Thymus (tissue), 11 donors: ENCODE measurements around the gene ESYT2. TPM values are rescaled to one million over a fixed set of nuclear protein-coding genes. Genes with fewer than 3 reads are reported as not detected.

Experiments
- DNase-seq, 9 donors: peaks; one replicate each; pipeline ENCODE4 v3.0.0-alpha.2; 2013; ENCODE audit warnings: low spot score in 9 of 9, low read depth in 6 of 9, missing footprints in 1 of 9
- H3K27ac ChIP-seq, 2 donors: one replicate each; pipeline ENCODE4 v1.5.1; 2013; ENCODE audit warnings: control low read depth in 1 of 2, low read depth in 1 of 2, low read length in 1 of 2, mild to moderate bottlenecking in 1 of 2, moderate library complexity in 1 of 2
- H3K27me3 ChIP-seq, 2 donors: one replicate each; pipeline ENCODE4 v1.5.1; 2013; ENCODE audit warnings: low read length in 1 of 2; ENCODE audit not compliant: control insufficient read depth in 2 of 2, insufficient read depth in 1 of 2
- H3K36me3 ChIP-seq, 2 donors: one replicate each; pipeline ENCODE4 v1.5.1; 2013; ENCODE audit warnings: low read length in 1 of 2, mild to moderate bottlenecking in 1 of 2, moderate library complexity in 1 of 2; ENCODE audit not compliant: control insufficient read depth in 2 of 2, insufficient read depth in 2 of 2
- H3K4me1 ChIP-seq, 2 donors: one replicate each; pipeline ENCODE4 v1.5.1; 2013; ENCODE audit warnings: low read length in 2 of 2; ENCODE audit not compliant: control insufficient read depth in 2 of 2, insufficient read depth in 2 of 2
- H3K4me3 ChIP-seq, 2 donors: one replicate each; pipeline ENCODE4 v1.5.1; 2013; ENCODE audit warnings: low read length in 2 of 2, control low read depth in 1 of 2, mild to moderate bottlenecking in 1 of 2
- H3K9me3 ChIP-seq, 2 donors: one replicate each; pipeline ENCODE4 v1.5.1; 2013; ENCODE audit warnings: low read length in 1 of 2, mild to moderate bottlenecking in 1 of 2; ENCODE audit not compliant: control insufficient read depth in 2 of 2, insufficient read depth in 1 of 2
- WGBS: extraction: QIAGEN DNeasy Blood & Tissue Kit; methylation state at CpG from one replicate; pipeline ENCODE4 v1.1.7; 2013; 5-methylcytosine and 5-hydroxymethylcytosine counted together
- polyA plus RNA-seq: library from polyadenylated mRNA; stranded (reverse); fragments of 200-250 nt; gene quantifications from one replicate; pipeline ENCODE4 v1.2.3, GENCODE V29; 2013
- total RNA-seq: library from RNA; stranded (reverse); fragments of 120-200 nt; gene quantifications from one replicate; pipeline ENCODE4 v1.2.4, GENCODE V29; 2013
- donor health status: healthy.

ESYT2 gene
- total and polyA plus RNA-seq, 2 donors: 35.7 to 66.2 TPM

DNA sequence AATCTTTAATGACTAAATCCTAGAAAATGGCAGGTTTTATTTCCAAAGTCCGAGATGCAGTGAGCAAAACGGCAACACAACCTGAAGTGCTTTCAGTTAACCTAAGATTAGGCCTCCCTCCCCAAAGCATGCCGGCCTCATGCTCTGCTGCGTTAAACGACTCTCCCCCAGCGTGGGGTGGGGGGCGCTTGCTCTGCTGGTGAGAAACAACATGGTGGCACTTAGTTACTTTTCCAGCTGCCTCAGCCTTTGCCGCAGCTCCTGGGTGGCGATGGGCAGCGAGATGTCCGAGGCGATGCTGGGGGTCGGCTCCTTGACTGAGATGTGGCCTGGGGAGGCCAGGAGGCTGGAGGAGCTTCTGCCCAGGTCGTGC, 88.0 kb downstream of the ESYT2 start:
- Histone ChIP-seq H3K4me1 (no peaks in the 10 kb centered on the region), H3K9me3 (no peaks in the 10 kb centered on the region), H3K4me3 (no peak overlapping the region), H3K27ac (no peak overlapping the region), H3K27me3 (no peaks in the 10 kb centered on the region), H3K36me3 (peaks cover 58 to 77% of the 10 kb centered on the region in 2 donors)
- 98% methylated on average over 14 of the region's 14 CpGs for WGBS
- no peak for DNase-seq

DNA sequence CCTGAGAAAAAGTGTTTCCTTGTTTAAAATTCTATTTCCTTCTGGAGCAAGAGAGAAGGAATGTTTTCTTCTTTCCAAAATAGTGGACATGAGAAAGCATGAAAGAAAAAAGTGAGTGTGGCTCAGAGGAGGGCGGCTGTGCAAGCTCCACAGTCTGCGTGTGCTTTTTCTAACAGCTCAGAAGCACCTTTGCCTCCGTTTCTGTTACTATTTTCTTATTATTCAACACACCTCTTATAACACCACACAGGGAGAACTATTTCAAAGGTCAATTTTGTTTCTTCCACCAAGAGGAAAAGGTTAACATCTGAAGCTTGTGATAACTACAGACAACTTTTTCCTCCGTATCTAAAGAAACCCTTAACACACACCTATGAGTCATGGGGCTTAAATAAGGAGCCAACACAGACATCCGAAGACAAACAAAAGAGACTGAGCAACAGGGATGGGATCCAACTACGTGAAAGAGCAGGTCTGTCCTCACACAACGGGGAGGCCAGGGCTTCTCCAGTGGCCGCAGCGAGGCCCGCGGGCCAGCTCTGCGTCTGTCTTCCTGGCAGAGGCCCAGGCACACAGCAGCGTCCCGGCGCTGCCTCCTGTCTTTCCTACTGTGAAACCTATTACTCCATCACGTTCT, 88.5 kb downstream of the ESYT2 start:
- H3K4me1 ChIP-seq: no peaks in the 10 kb centered on the region
- no peaks in the 10 kb centered on the region for H3K9me3 ChIP-seq
- H3K27me3 ChIP-seq: no peaks in the 10 kb centered on the region
- DNase-seq: no peak
- H3K27ac ChIP-seq: no peak overlapping the region
- WGBS: 98% methylated on average over 16 of the region's 16 CpGs
- peaks cover 56 to 77% of the 10 kb centered on the region in 2 donors for H3K36me3 ChIP-seq
- no peak overlapping the region for H3K4me3 ChIP-seq

- Histone ChIP-seq H3K9me3 (no peaks in the 10 kb centered on the region), H3K4me1 (no peaks in the 10 kb centered on the region), H3K4me3 (no peak overlapping the region), H3K27me3 (no peaks in the 10 kb centered on the region), H3K27ac (no peak overlapping the region), H3K36me3 (peaks cover 57 to 80% of the 10 kb centered on the region in 2 donors)
- DNase-seq: no peak
- 73% methylated on average over 15 of the region's 15 CpGs for WGBS
Measured at GRCh38 chr7:158740013-158740656, 89.2 kb downstream of the ESYT2 start.

- Histone ChIP-seq H3K36me3 (peaks cover 59 to 83% of the 10 kb centered on the region in 2 donors), H3K27me3 (no peaks in the 10 kb centered on the region), H3K4me3 (no peak overlapping the region), H3K9me3 (no peaks in the 10 kb centered on the region), H3K27ac (no peak overlapping the region), H3K4me1 (no peaks in the 10 kb centered on the region)
- DNase-seq: no peak
- 98% methylated on average over 15 of the region's 15 CpGs for WGBS
Measured at GRCh38 chr7:158738841-158739240, 90.5 kb downstream of the ESYT2 start.

GRCh38 chr7:158737064-158737695, 92.1 kb downstream of the ESYT2 start:
- H3K4me1 ChIP-seq: no peaks in the 10 kb centered on the region
- WGBS: 98% methylated on average over 19 of the region's 19 CpGs

DNA sequence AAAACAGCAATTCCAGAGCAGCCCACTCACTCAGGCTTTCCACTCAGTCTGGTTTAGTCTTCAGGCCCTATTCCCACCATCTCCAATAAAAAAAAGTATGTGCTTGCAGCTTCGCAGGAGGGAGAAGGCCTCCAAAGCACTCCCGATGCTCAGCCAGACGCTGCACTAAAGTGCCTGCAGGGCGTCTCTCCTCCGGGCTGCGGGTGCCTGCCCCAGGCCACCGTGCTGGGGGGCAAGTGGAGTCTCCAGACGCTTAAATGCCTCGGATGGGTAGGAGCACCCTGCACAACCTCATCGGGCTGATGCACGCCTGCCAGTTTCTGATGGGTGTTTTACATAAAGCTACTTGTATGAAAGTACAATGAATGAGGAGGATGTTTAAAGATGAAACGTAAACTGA, 93.4 kb downstream of the ESYT2 start:
- DNase-seq: no peak
- H3K36me3 ChIP-seq: peaks cover 38 to 65% of the 10 kb centered on the region in 2 donors
- no peak overlapping the region for H3K27ac ChIP-seq
- no peak overlapping the region for H3K4me3 ChIP-seq
- no peaks in the 10 kb centered on the region for H3K4me1 ChIP-seq
- H3K27me3 ChIP-seq: no peaks in the 10 kb centered on the region
- WGBS: 97% methylated on average over 12 of the region's 12 CpGs
- no peaks in the 10 kb centered on the region for H3K9me3 ChIP-seq

More at GRCh38 chr7:158737064-158737695, 92.1 kb downstream of the ESYT2 start:
- Histone ChIP-seq H3K4me3 (no peak overlapping the region), H3K27me3 (no peaks in the 10 kb centered on the region), H3K36me3 (peaks cover 48 to 73% of the 10 kb centered on the region in 2 donors), H3K27ac (no peak overlapping the region), H3K9me3 (no peaks in the 10 kb centered on the region)
- no peak for DNase-seq

DNA sequence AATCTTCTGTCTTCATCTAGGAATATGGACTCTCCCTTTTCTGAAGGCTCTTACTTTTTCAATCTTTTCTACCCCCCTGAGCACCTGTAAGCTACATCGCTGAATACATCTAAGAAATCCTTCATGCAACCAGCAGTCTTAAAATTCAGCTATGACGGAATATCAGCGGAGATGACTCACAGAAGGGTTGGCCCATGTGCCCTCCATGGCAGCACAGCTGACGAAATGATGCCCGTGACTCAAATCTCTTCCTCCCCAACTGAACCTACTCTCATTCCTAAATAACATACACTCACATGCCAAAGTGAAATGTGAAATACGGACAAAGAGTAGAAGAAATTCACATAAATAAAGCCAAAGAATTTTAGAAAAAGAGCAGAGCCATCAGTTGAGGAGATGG, 94.4 kb downstream of the ESYT2 start:
- no peak overlapping the region for H3K4me3 ChIP-seq
- H3K9me3 ChIP-seq: no peaks in the 10 kb centered on the region
- no peak for DNase-seq
- H3K4me1 ChIP-seq: no peaks in the 10 kb centered on the region
- no peaks in the 10 kb centered on the region for H3K27me3 ChIP-seq
- H3K36me3 ChIP-seq: peaks cover 34 to 56% of the 10 kb centered on the region in 2 donors
- H3K27ac ChIP-seq: no peak overlapping the region
- WGBS: 99% methylated on average over 6 of the region's 6 CpGs

DNA sequence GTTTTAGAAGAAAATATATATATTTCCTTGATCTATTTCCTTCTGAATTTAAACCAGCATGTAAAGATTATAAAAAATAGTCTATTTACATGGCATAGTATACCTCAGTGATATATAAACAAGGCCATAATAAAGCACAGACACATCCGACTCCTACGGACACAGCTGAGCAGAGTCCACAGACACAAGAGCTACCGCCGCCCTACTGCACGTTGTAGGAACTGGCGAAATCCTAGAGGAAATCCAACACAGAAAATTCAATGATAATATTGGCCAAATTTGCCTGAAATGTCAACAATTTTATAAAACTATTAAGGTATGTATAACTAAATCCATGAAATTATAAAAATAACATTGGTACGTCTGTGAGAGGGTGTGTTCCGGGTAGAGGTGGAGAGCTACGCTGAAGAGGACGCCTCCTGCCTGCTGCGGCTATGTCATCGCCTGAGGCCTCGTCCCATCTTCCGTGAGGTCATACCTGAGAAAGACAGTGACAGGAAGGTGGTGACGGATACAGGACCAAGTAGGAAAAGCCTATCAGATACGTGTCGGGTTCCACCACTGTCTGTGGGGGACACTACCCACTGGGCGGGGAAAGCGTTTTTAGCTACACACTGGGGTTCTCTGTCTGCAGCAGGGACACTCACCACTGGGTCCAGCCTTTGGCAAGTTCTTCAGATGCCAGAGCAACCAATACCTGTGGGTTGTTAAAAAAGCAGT, 95.4 kb downstream of the ESYT2 start:
- Histone ChIP-seq H3K4me1 (no peaks in the 10 kb centered on the region), H3K36me3 (peaks cover 30 to 53% of the 10 kb centered on the region in 2 donors)
- 98% methylated on average over 19 of the region's 19 CpGs for WGBS

GRCh38 chr7:158733220-158733519, 96.1 kb downstream of the ESYT2 start:
- Histone ChIP-seq H3K36me3 (peaks cover 25 to 49% of the 10 kb centered on the region in 2 donors), H3K27me3 (no peaks in the 10 kb centered on the region), H3K4me3 (no peak overlapping the region), H3K9me3 (no peaks in the 10 kb centered on the region), H3K27ac (no peak overlapping the region), H3K4me1 (no peaks in the 10 kb centered on the region)
- DNase-seq: no peak
- 93% methylated on average over 1 of the region's 1 CpG for WGBS

More for the DNA sequence above, 95.4 kb downstream of the ESYT2 start:
- H3K27me3 ChIP-seq: no peaks in the 10 kb centered on the region
- DNase-seq: no peak
- no peak overlapping the region for H3K27ac ChIP-seq
- H3K9me3 ChIP-seq: no peaks in the 10 kb centered on the region
- no peak overlapping the region for H3K4me3 ChIP-seq
